ENCODE results near the gene CENPT.

The CENPT gene, protein sequence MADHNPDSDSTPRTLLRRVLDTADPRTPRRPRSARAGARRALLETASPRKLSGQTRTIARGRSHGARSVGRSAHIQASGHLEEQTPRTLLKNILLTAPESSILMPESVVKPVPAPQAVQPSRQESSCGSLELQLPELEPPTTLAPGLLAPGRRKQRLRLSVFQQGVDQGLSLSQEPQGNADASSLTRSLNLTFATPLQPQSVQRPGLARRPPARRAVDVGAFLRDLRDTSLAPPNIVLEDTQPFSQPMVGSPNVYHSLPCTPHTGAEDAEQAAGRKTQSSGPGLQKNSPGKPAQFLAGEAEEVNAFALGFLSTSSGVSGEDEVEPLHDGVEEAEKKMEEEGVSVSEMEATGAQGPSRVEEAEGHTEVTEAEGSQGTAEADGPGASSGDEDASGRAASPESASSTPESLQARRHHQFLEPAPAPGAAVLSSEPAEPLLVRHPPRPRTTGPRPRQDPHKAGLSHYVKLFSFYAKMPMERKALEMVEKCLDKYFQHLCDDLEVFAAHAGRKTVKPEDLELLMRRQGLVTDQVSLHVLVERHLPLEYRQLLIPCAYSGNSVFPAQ

DNA sequence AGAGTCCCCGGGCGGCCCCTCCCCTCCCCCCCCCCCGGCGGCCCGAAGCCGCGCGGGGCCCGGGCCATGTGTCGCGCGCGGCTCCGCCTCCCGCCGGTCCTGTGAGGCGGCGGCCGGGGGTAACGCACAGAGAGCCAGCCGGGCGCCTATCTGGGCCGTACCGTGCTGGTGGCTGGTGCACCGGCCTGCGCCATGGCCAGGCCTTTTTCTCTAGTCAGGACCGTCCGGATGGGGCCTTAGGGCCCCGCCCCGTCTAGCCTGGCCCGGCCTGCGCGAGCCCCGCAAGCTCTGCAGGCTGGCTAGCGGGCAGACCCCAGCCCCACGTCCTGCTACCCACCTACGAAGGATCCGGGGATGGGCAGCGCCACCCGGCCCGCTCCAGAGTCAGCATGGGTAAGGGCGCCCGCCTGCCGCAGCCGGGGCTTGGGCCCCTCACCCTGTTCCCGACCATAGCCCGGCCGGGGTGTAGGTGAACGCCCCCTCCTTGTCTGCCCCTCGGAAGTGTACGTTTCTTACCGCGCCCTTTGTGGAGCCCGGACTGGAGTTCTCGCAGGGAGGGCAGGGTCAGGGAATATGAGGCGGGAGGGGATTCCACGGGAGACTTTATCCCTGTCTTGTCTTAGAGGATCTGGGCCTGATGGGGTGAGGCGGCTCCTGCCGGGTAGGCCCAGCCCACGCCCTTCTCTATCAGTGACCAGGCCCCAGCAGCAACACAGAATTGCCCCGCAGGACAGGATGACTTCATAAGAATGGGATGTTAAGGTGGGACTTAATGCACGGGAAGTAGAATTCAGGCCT lies at the start of gene CENPT:
TSS of gene CENPT (minus strand) at position 630 of the 798 bp plus-strand sequence. CDS start 13,834 bp downstream, outside the sequence.
- DNase-seq, result no peak

DNA sequence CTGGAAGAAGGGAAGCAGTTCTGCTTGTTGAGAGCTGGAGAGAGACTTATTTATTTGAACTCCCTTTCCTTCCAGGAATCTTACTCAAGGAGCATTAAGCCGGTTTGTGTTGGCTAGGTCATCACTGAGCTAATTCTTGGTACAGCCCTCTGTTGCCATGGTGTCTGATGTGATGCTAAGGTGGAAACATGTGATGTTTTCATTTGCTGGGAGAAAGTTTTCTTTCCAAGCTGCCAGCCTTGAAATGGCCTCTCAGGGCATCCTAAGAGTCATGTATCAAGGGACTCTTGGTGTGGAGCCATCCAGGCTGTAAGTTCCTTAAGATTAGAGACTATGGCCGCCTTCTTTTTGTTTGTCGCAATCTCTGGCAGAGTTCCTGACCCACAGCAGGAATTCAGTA lies 49.7 kb upstream of the CENPT start:
- DNase-seq, result no peak

DNA sequence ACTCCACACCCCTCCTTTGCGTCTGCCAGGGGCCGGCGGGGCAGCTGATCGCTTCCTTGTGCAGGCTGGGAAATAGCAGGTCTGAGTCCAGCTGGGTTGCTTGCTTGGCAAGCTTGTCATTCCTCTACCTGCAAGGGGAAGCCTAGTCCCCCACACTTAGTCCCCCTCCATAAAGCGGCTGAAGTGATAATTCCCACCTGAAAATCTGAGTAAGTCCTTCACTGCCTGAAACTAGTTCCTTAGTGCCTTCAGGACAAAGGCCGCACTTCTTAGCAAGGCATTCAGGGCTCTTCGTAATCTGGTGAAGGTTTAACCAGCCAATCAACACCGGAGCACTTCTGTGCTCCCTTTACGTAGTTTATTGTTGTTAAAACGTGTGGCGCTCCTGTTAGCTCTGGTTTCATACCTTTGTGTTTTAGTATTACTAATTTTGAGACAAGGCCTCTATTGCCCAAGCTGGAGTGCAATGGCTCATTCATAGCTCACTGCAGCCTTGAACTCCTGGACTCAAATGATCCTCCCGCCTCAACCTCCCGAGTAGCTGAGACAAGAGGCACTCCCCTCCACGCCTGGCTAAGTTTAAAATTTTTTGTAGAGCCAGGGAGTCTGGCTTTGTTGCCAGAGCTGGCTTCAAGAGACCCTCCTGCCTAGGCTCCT lies 46.4 kb upstream of the CENPT start:
- DNase-seq, result no peak

DNA sequence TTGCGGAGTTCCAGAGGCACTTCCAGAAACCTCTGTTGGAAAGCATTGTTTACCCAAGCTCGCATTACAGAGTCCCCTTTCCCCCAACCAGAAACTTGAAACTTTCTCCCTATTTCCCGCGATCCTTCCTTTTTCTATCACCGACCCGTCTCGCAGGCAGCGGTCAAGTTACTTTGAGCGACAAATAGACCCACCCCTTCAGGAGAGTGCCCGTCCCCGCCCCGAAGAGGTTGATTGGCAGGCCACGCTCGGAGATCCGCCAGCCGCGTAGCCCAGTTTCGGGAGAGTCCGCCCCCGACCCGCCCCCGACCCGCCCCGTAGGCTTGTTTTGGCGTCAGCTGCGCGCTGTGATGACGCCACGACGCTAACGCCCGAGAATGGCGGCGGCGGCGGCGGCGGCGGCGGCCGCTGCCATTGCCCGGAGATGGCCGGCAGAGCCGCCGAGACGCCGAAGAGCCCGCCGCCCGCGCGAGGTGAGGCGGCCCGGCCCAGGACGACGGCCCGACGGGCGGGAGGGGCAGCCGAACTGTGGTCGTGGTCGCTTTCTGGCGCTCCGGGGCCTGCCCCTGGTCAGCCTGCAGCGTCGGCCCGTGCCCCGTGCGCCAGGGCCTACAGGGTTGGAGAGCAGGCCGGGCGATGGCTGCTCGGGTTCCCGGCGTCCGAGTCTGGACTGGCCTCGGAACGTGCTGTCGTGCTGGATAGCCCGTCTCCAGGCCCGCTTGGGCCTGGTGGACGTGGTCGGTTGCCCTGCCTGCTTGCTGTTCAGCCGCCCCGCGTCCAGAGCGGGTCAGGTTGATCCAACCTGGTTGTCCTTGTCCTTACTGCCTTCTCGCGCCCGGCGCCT lies 45.6 kb upstream of the CENPT start, which contains the start of gene PSKH1:
TSS of gene PSKH1 (plus strand) at position 356 of the 844 bp plus-strand sequence. CDS start 15,496 bp downstream, outside the sequence.
- DNase-seq, result peak; percentile 88

DNA sequence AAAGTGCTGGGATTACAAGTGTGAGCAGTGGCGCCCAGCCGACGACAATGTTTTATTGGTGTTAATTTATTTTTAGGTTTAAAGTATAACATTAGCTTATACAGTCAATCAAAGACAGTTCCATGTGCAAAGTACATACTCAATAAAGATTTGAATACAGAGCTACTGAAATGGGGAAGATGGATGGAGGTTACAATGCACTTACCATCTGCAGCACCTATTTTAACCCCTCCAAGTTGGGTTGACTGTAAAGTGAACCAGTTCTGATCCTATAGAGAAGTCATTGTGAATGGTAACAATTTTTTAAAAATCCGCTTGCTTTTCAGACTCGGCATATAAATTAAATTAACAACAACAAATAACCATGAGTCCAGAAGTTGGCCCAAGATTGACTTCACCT lies 44.9 kb upstream of the CENPT start:
- DNase-seq, result no peak

DNA sequence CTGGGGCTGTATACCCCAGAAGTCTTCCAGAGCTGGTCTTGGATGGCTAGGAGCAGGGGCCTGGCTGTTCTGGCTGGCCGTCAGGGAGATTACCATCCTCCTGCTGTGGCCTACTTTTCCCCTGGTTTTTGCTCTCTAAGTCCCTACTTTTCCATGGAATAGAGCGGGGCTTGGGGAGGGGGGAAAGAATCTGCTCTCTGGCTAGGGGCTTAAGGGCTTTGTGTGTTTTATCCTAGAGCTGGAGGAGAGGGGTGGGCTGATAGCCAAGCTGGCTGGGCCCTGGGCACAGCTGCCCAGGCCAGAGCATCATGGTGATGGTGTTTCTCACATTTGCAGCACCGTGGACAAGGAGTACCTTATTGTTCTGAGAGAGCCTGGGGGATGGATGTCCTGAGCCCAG lies 40.8 kb upstream of the CENPT start:
- DNase-seq, result no peak

DNA sequence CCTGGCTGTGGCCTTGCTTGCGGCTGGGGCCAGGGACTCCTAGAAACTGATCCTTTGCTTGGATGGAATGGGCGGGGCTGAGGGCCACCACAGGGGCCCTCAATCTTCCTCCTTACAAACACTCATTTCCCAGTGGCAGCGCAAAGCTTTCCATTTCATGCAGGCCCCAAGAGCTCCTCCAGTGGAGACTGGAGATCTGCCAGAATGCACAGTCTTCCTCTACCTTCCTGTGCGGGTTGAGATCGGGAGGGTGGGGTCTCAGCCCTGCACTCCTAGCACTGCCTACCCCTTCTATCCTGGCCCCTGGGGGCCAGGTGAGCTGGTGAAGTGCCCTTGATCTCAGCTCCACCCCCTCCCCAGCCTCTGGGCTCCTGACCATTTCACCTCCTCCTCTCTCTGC lies 38.9 kb upstream of the CENPT start:
- no peak for DNase-seq

DNA sequence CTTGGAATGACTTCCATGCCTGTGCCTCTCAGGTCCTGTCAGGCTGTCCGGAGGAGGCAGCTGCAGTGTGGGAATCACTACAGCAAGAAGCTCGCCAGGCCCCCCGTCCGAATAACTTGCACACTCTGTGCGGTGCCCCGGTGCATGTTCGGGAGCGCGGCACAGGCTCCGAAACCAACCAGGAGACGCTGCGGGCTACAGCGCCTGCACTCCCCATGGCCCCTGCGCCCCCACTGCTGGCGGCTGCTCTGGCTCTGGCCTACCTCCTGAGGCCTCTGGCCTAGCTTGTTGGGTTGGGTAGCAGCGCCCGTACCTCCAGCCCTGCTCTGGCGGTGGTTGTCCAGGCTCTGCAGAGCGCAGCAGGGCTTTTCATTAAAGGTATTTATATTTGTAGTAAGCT lies 38.5 kb upstream of the CENPT start:
- DNase-seq, result no peak

DNA sequence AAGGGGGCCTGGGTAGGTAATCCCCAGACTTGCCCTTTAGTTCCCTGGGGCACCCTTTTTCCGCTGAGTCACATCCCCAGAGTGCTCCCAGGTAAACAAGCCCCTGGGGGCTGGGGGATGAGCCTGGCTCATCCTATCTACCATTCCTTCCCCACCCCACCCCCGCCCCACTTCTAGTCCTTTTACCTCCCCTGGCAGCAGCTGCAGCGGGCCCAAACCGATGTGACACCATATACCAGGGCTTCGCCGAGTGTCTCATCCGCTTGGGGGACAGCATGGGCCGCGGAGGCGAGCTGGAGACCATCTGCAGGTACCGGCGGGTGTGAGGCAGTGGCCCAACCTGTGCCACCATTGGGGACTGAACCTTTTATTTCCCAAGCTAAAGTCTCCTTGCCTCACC lies 38.1 kb upstream of the CENPT start:
- DNase-seq, result no peak

DNA sequence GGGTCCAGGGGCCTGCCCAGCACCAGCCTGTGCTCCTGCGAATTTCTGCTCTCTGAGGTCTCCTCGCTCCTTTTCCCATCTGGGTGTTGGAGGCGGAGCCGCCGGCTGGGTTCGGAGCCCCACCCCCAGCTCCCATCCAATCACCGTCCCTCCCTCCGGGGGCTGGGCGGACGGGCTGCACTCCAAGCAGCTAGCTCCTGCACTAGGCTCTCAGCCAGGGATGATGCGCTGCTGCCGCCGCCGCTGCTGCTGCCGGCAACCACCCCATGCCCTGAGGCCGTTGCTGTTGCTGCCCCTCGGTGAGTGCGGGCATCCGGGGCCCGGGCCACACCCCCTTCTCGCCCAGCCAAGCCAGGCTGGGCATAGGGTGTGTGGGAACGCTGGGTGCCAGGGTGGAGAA lies 37.2 kb upstream of the CENPT start, which contains the start of gene NRN1L:
TSS of gene NRN1L (plus strand) at position 202 of the 400 bp plus-strand sequence. CDS start at position 221, 19 bp downstream.
- no peak for DNase-seq

DNA sequence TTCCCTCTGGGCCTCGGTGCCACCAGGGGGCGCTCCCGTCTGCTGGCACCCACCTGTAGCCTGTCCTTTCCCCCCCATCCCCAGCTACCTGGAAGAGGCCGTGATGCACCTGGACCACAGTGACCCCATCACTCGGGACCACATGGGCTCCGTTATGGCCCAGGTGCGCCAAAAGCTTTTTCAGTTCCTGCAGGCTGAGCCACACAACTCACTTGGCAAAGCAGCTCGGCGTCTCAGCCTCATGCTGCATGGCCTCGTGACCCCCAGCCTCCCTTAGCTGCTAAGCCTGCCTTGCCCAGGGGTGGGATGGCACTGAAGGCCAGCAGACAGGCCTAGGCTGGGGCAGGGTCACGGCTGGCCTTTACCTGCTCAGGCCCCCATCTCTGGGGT lies 36.4 kb upstream of the CENPT start:
- DNase-seq, result no peak

DNA sequence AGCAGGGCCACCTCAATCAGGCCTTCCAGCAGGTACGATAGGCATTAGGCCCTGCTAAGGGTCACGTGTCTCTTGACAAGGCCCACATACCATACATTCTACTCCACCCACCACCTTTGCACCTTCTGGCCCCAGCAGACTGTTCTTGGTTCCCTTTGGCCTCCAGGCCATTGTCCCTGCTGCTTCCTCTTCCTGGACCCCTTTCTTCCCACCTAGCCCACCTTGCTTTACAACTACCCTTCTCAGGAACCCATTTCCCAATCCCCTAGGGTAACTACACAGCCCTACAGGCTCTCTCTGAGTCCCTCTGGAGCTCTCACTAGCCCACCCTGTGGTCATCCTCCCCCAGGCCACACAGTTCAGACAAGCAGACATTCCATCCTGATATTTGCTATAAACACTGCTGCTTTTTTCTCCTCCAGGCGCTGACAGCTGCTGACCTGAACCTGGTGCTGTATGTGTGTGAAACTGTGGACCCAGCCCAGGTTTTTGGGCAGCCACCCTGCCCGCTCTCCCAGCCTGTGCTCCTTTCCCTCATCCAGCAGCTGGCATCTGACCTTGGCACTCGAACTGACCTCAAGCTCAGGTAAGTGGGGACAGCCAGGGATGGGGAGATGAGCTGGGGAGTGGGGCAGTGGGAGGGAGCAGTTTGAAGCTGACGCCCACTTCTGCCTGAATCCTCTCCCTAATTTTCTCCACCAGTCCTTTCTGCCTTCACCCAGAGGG lies 35.8 kb upstream of the CENPT start:
- no peak for DNase-seq

DNA sequence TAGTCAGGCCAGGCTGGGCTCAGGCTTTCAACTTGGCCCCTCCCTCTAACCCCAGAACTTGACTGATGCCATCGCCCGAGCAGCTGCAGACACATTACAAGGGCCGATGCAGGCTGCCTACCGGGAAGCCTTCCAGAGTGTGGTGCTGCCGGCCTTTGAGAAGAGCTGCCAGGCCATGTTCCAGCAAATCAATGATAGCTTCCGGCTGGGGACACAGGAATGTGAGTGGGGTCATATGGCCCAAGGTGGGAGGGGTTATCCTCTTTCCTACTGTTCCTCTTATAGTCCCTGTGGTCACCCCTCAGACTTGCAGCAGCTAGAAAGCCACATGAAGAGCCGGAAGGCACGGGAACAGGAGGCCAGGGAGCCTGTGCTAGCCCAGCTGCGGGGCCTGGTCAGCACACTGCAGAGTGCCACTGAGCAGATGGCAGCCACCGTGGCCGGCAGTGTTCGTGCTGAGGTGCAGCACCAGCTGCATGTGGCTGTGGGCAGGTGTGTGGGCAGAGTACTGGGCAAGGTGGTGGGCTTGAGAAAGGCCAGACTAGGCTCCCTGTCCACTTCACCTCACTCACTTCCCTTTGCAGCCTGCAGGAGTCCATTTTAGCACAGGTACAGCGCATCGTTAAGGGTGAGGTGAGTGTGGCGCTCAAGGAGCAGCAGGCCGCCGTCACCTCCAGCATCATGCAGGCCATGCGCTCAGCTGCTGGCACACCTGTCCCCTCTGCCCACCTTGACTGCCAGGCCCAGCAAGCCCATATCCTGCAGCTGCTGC lies 35.1 kb upstream of the CENPT start:
- DNase-seq, result no peak

DNA sequence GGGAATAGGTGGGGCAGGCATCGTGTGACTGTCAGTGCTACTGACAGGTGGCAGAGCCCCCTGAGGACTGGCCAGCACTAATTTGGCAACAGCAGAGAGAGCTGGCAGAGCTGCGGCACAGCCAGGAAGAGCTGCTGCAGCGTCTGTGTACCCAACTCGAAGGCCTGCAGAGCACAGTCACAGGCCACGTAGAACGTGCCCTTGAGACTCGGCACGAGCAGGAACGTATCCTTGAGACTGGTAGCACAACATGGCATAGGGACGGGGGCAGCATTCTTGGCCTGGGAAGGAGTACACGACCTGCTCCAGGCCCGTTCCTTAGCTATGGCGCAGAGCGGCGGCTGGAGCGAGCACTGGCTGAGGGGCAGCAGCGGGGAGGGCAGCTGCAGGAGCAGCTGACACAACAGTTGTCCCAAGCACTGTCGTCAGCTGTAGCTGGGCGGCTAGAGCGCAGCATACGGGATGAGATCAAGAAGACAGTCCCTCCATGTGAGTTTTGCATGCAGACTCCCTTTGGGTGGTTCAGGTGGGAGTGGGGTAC lies 34.2 kb upstream of the CENPT start:
- DNase-seq, result no peak

DNA sequence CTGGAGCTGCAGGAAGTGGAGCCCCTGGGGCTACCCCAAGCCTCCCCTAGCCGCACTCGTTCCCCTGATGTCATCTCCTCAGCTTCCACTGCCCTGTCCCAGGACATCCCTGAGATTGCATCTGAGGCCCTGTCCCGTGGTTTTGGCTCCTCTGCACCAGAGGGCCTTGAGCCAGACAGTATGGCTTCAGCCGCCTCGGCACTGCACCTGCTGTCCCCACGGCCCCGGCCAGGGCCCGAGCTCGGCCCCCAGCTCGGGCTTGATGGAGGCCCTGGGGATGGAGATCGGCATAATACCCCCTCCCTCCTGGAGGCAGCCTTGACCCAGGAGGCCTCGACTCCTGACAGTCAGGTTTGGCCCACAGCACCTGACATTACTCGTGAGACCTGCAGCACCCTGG lies 33.1 kb upstream of the CENPT start:
- DNase-seq, result no peak

DNA sequence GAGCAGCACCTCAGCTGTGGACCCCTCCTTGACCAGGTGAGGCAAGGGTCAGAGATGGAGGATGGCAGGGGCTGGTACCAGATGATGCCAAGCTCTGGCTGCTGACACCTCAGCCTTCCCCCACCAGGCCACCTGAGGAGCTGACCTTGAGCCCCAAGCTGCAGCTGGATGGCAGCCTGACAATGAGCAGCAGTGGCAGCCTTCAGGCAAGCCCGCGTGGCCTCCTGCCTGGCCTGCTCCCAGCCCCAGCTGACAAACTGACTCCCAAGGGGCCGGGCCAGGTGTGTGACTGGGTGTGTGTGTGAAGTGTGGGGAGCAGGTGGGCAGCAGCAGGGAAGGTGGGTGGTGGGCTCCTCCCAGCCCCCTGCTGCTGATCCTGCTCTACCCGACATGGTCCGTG lies 32.4 kb upstream of the CENPT start:
- DNase-seq, result no peak

DNA sequence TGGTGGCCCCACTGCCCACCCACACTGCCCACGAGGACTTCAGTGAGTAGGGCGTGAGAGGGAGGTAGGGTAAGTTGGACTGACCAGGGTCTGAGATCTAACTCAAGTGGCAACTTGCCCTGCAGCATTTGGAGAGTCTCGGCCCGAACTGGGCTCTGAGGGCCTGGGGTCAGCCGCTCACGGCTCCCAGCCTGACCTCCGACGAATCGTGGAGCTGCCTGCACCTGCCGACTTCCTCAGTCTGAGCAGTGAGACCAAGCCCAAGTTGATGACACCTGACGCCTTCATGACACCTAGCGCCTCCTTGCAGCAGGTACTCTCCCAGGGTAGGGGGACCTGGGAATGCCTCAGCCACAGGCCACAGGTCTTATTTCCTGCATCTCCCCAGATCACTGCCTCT lies 32.0 kb upstream of the CENPT start:
- no peak for DNase-seq

DNA sequence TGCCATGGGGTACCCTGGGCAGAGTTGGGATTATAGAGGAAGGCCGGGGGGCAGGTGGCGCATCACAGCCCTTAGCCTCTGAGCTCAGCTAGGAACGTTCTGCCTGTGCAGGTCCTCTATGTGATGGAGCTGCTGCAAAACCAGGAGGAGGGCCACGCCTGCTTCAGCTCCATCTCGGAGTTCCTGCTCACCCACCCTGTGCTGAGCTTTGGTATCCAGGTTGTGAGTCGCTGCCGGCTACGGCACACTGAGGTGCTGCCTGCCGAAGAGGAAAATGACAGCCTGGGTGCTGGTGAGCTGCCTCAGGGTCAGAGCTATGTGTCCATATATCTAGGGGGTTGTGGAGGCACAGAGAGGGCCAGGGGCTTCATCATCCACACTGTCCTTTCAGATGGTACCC lies 31.4 kb upstream of the CENPT start:
- DNase-seq, result no peak

DNA sequence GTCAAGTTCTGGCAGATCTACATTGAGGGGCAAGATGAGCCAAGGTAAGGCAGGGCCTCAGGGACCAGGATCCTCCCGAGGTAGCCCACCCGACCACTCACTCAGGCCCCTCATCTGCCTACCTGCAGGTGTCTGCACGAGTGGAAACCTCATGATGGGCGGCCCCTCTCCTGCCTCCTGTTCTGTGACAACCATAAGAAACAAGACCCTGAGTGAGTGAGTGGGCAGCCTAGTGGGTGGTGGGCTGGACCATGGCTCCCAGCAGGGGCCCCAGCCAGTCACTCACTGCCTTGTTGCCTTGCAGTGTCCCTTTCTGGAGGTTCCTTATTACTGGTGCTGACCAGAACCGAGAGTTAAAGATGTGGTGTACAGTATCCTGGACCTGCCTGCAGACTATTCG lies 30.7 kb upstream of the CENPT start:
- DNase-seq, result no peak

DNA sequence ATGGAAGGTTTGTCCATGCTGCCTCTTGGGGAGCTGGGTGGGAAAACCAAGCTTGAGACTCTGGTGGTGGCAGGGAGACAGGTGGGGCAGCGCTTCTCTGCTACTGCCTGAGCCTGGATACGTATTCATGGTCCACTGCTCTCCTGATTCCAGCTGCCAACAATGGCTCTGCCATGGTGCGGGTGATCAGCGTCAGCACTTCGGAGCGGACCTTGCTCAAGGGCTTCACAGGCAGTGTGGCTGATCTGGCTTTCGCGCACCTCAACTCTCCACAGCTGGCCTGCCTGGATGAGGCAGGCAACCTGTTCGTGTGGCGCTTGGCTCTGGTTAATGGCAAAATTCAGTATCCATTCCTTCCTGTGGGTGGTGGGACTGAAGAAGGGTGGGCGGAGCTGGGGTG lies 29.6 kb upstream of the CENPT start:
- DNase-seq, result no peak

All from GF-D8 (cell line).